SK-N-MC (cell line): ENCODE measurements around the gene HOXA4.

Source experiments
- EZH2 ChIP-seq: fragments of 200-600 bp; sonication (generic); IDR thresholded peaks from one replicate; pipeline ENCODE4 v1.6.1; 2017; ENCODE audit warnings: antibody characterized with exemption
- FOXP2 ChIP-seq: optimal IDR thresholded peaks from 2 replicates; pipeline ENCODE3; 2011; ENCODE audit warnings: mild to moderate bottlenecking, moderate library complexity; ENCODE audit not compliant: insufficient read depth; ENCODE audit errors: extremely low read length, control extremely low read depth
- POLR2AphosphoS5 ChIP-seq: IDR thresholded peaks from 2 replicates; pipeline ENCODE4 v1.6.1; 2012; ENCODE audit warnings: mild to moderate bottlenecking, low read depth, low read length, borderline replicate concordance

DNA sequence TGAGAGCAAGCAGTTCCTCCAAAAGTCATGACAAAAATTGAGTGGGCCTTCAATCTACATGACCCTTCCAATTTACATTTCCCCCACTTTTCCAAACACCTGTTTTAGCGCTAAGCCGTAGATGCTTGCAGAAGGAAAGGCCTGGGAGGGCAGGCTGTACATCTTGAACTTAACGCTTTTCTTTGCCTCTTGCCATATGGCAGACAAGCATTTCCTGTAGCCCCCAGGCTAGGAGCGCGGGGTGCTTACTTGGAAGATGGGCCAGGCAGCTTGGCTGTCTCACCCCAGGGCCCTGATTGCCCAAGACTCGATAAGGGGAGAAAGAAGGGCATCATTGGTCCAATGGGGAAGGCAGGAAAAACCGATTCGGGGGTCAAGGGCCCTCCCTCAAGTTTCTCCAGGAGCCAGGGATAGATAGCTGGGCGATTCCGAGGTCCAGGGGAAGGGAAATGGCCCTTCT lies 41.8 kb upstream of the HOXA4 start:
- TF ChIP-seq EZH2, result no peak
- TF ChIP-seq POLR2AphosphoS5, result no peak
- TF ChIP-seq FOXP2, result no peak
